Right renal pelvis (tissue), 4 donors: Measurements from ENCODE around the gene WFIKKN2. TPM values are rescaled to one million over a fixed set of nuclear protein-coding genes. Genes with fewer than 3 reads are reported as not detected.
"Not testable (repeated sequence)": the region's sequence is repeated elsewhere in the genome, so short reads cannot be mapped to it uniquely, and the experiment has no call there.

Experiments
- DNase-seq, 4 donors: peaks; one replicate each; pipeline ENCODE4 v3.0.0-alpha.2; 2013; ENCODE audit warnings: low read depth in 4 of 4, low spot score in 3 of 4, missing footprints in 1 of 4
- polyA plus RNA-seq, 4 donors: library from polyadenylated mRNA; unstranded; fragments of 120-200 nt; gene quantifications; one replicate each; pipeline ENCODE4 v1.2.1, GENCODE V29; 2013; ENCODE audit not compliant: insufficient read length in 4 of 4

Gene WFIKKN2
- polyA plus RNA-seq, 4 donors, result 0.89 to 1.6 (median 1.3) TPM

DNA sequence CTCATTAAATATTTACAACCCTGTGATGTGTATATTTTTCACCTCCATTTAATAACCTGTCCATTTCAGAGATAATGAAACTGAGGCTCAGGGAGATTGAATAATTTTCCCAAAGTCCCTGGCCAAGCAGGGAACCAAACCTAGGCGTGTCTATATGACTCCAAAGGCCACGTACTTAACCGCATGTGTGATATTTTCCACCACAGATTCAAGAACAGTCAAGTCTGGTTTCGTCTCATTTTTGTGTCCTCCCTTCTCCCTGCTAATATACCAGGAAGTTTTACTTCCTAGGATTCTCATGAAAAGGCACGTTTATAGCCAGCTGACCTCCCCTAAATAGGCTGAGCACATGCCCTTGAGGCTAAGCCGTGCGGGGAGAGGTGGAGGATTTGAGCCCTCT is 15.3 kb downstream of the WFIKKN2 start:
- DNase-seq, result no peak

- DNase-seq, result no peak
These were observed 17.7 kb downstream of the WFIKKN2 start for GRCh38 chr17:50853015-50853615.

DNA sequence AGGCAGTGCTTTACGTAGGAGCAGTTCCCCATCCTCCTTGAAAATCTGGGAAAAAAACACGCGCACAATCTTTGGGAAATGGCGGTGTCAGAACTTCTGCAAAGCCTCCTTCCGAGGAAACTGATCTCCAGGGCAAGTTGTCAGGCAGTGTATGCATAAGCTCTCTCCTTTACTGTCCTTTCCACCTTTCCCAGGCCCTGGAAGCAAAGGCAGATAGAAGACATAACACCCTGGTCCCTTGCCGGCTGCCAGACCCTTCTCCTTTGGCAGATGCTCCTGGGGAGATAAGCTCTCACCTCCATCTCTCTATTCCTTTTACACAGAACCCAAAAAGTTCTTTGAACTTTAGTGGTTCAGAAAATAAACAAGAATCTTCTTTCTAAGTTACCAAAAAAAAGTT is 18.4 kb downstream of the WFIKKN2 start:
- no peak for DNase-seq

- DNase-seq, result no peak
These were observed 20.4 kb downstream of the WFIKKN2 start for GRCh38 chr17:50855708-50856330.

DNA sequence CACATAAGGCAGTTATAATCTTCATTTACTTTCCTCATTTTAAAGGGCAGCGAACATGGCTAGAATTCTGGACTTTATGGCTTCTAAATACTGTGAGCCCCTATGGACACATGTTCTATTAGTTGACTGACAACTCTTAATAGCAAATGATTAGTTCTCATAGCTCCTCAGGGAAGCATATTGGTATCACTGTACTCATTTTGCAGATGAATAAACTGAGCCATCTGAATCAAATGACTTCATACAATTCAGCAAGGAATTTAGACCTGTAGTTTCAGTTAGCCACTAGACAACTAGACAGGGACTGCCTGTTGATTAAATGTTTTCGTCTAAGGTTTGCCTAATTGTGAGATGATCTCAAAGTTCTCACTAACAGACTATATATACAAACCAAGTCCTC is 21.0 kb downstream of the WFIKKN2 start:
- DNase-seq, result no peak

GRCh38 chr17:50858486-50859225 is 23.3 kb downstream of the WFIKKN2 start:
- no peak for DNase-seq

DNA sequence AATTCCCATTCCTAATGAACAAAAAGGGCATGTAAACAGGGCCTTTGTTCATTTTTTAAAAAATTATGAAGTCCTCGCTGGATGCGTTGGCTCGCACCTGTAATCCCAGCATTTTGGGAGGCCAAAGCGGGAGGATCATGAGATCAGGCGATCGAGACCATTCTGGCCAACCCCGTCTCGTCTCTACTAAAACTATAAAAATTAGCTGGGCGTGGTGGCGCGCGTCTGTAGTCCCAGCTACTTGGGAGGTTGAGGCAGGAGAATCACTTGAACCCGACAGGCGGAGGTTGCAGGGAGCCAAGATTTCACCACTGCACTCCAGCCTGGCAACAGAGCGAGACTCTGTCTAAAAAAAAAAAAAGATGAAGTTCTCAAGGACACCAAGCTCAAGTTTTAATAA is 24.3 kb downstream of the WFIKKN2 start:
- DNase-seq, result not testable (repeated sequence)

DNA sequence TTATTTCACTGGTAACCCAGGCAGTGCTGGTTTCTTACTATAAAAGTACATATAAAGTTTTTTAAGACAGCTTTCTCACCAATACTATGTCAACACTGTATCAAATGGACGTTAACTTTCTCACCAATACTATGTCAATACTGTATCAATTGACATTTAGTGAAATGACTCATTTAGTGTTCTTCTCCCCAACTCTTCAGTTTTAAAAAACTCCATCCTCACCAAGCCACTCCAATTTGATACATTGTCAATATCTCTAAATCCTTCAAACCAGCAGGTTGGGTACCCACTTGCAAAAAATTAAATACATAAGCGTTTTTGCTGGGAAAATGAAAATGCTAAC is 25.9 kb downstream of the WFIKKN2 start:
- no peak for DNase-seq

- DNase-seq, result no peak
These were observed 26.6 kb downstream of the WFIKKN2 start for GRCh38 chr17:50861822-50862528.

DNA sequence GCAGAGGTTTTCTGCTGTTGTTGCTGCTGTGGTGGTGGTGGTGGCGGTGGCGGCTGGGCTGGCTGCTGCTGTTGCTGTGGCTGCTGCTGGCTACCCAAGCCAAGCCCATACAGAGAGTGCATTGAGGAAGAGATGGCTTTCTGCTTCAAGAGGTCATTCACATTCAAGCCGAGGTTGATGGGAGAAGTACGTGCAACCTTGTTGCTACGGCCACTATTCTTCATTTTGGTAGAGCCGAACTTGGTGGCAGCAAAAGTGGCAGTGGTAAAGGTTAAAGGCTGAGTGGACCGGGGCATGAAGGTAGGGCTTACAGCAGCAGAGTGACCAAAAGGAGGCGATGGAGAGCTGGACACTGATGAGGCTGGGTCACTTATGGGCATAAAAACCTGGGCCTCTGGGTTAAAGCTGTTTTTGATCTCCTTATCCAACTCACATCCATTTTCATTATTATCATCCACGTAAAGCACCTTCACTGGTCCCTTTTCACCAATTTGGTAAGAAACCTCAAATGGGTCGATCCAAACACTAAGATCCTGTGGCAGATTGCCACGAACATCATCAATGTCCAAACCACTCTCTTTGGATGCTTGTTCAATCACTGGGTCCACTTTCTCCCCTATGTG is 27.9 kb downstream of the WFIKKN2 start:
- DNase-seq, result peak in 1 of 4 donors; percentile 22

GRCh38 chr17:50863931-50864330 is 28.5 kb downstream of the WFIKKN2 start:
- no peak for DNase-seq

DNA sequence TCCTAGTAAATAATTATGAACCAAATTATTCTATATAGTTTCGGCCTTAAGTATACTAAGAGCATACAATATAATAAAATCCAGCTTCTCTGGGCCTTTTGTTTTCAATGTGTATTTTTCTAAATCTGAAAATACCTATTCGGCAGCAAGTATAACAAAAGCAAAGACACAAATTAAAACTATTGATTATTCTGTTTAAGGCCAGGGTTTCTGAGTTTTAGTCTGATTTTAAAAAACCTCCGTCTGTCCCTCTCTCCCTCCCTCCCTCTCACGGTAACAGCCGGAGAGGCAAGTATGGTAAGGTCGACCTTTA is 29.3 kb downstream of the WFIKKN2 start:
- no peak for DNase-seq

DNA sequence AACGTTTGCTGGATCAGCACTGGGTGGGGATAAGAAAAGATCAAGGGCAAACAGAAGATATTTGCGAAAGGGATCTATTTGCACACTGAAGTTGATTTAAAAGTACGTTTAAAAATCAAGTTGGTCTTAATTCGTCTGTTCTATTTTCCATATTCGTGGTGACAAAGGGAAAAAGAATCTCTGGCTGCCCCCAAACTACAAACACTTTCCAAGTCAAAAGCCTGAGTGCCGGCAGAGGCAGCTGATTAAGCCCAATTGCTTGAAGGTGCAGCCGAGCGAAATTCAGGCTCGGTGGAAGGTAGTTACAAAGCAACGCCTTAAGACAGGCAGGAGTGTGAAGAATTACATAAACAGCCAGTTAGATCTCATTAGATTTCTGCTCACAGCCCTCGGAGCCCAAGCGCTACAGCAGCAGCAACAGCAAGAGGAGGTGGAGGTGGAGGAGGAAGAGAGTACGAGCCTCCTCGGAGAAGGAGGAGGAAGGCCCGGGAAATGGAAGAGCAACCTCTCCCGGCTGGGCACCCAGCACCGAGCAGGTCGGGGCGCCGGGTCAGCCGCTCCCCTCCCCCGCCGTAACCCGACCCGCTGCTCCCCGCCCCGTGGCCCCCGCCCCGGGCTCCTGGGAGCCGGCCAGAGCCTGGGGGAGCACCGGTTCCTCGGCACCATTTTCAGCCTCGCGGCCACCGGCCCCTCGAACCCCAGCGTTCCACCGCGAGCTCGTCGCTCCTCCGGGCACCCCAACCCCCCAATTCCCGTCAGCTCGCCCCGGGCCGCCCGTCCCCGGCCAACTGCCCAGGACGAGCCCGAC is 29.9 kb downstream of the WFIKKN2 start:
- DNase-seq, result peak in 2 of 4 donors; percentile 24 to 33

GRCh38 chr17:50865868-50866260 is 30.5 kb downstream of the WFIKKN2 start:
- no peak for DNase-seq

GRCh38 chr17:50866261-50866949 is 31.0 kb downstream of the WFIKKN2 start, which contains the start of gene TOB1:
TOB1 (minus strand) TSS chr17:50866354; CDS start chr17:50864017, 2,337 bp downstream.
- peak; percentile 88 to 92 (median 89) for DNase-seq

DNA sequence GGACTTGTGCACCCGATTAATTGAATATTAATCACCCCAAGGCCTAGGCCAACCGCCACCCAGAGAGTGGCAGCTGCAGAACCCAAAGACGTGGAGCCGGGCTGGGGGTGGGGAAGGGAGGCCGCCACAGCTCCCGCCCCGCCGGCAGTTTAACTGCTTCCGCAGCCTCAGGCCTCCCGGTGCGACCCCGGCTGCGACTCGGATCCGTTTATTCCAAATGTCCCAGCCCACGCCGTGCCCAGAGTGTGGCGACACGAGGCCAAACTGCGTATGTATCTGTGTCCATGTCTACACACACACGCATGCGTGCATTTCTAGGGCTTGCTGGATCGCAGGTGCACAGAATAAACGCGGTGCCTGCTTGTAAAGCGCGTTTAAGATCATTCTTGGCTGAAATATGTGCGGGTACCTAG is 31.6 kb downstream of the WFIKKN2 start:
- peak in 2 of 4 donors; percentile 36 to 75 for DNase-seq

DNA sequence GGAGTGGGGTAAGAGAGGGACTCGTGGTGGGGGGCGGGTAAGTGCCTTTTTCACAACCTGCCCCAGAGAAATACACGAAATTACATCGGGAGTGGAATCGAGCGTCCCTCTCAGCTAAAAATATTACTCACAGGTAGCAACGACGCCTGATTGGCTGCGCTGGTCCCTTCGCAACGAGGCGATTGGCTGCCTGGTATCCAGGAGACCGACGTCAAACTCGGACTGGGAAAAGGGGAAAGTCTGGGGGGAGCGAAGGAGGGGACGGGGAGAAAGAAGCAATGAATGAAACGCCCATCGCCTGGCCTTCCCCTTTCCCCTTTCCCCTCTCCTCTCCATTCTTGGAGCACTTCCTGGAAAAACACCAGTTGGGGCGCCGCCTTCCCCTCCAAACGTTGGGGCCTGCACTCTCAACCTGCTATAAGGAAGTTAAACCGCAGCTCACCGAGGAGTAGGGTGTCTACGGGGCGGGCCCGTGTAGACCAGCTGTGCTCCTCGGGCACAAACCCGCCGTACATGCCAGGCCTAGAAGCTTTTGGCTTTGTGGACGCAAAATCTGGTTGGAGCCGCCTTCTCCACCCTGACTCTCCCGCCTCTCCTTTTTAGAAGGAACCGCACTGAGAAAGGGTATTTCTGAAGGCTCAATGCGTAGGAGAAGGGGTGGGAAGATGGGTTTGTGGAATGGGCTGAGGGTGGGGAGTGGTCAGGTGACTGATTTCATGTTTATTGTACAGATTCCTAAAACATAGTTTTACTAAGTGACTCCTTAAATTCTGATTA is 32.2 kb downstream of the WFIKKN2 start:
- peak; percentile 88 to 95 (median 93) for DNase-seq

DNA sequence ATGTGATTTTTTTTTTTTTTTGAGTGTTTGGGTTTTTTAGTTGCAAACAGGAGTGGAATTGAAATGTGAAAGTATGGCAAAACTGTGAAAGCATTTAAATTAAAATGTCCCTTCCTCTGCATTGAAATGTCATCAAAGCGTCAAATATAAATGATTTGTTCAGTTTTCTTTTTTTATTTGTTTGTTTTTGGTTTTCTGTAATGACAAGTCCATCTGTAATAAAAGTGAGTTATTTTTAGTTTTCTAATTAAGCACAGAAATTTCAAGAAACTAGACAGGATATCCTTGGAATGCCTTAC is 32.7 kb downstream of the WFIKKN2 start:
- DNase-seq, result no peak

GRCh38 chr17:50868602-50869001 is 33.2 kb downstream of the WFIKKN2 start:
- DNase-seq, result no peak
